Keratinocyte (primary cell): ENCODE results near the gene DIPK1B. TPM values are rescaled to one million over a fixed set of nuclear protein-coding genes. Genes with fewer than 3 reads are reported as not detected.
"Not testable (repeated sequence)": the region's sequence is repeated elsewhere in the genome, so short reads cannot be mapped to it uniquely, and the experiment has no call there.

Experiments
- DNase-seq: peaks from one replicate; pipeline ENCODE4 v3.0.0-alpha.2; 2011; ENCODE audit warnings: low read depth, missing footprints, low spot score
- FAIRE-seq: peaks from 2 replicates; lab custom pipeline; 2011; peaks lifted over from hg19 to GRCh38; lab: Jason Lieb, UNC
- H2AFZ ChIP-seq: 2 replicates; pipeline ENCODE4 v1.6.0; 2012; ENCODE audit warnings: low read length, control low read depth, inconsistent platforms; ENCODE audit not compliant: control insufficient read depth
- H3K27ac ChIP-seq: 2 replicates; pipeline ENCODE4 v1.5.1; 2011; ENCODE audit warnings: low read length; ENCODE audit not compliant: control insufficient read depth, insufficient read depth
- H3K27me3 ChIP-seq: 3 replicates; pipeline ENCODE4 v1.6.0; 2011; ENCODE audit warnings: low read length; ENCODE audit not compliant: control insufficient read depth, insufficient read depth; ENCODE audit errors: extremely low read depth
- H3K36me3 ChIP-seq, 2 experiments: 2 replicates in 1 of 2; 3 replicates in 1 of 2; pipeline ENCODE4 v1.5.1; 2011; ENCODE audit warnings: low read length in 2 of 2, mild to moderate bottlenecking in 1 of 2; ENCODE audit not compliant: control insufficient read depth in 2 of 2, insufficient read depth in 2 of 2; ENCODE audit errors: extremely low read depth in 1 of 2
- H3K4me1 ChIP-seq: 3 replicates; pipeline ENCODE4 v1.5.1; 2011; ENCODE audit warnings: low read length; ENCODE audit not compliant: control insufficient read depth, insufficient read depth; ENCODE audit errors: extremely low read depth
- H3K4me2 ChIP-seq: 3 replicates; pipeline ENCODE4 v1.6.0; 2011; ENCODE audit warnings: low read depth, low read length; ENCODE audit not compliant: control insufficient read depth, insufficient read depth; ENCODE audit errors: extremely low read depth
- H3K4me3 ChIP-seq, 3 experiments: fragments of 200-600 bp in 1 of 3; sonication (generic) in 1 of 3; 2 replicates in 2 of 3; 3 replicates in 1 of 3; pipeline ENCODE4 v1.5.1; 2011 to 2016; ENCODE audit warnings: low read length in 3 of 3, mild to moderate bottlenecking in 3 of 3, control low read depth in 2 of 3, inconsistent platforms in 1 of 3, low read depth in 1 of 3, mixed read lengths in 1 of 3, mixed run types in 1 of 3, moderate library complexity in 1 of 3; ENCODE audit not compliant: control insufficient read depth in 2 of 3, insufficient read depth in 2 of 3; ENCODE audit errors: extremely low read depth in 1 of 3
- H3K79me2 ChIP-seq: 2 replicates; pipeline ENCODE4 v1.6.0; 2012; ENCODE audit warnings: low read length; ENCODE audit not compliant: control insufficient read depth, insufficient read depth
- H3K9ac ChIP-seq: 3 replicates; pipeline ENCODE4 v1.6.0; 2011; ENCODE audit warnings: low read length; ENCODE audit not compliant: control insufficient read depth, insufficient read depth; ENCODE audit errors: extremely low read depth
- H3K9me1 ChIP-seq: 3 replicates; pipeline ENCODE4 v1.6.0; 2011; ENCODE audit warnings: low read length; ENCODE audit not compliant: control insufficient read depth, insufficient read depth; ENCODE audit errors: extremely low read depth
- H3K9me3 ChIP-seq: 2 replicates; pipeline ENCODE4 v1.5.1; 2012; ENCODE audit warnings: low read depth, low read length; ENCODE audit not compliant: control insufficient read depth
- H4K20me1 ChIP-seq: 3 replicates; pipeline ENCODE4 v1.6.0; 2011; ENCODE audit warnings: low read length; ENCODE audit not compliant: control insufficient read depth, insufficient read depth; ENCODE audit errors: extremely low read depth
- CTCF ChIP-seq, 3 experiments: IDR thresholded peaks in 1 of 3; conservative IDR thresholded peaks in 1 of 3; optimal IDR thresholded peaks in 1 of 3; 2 replicates in 2 of 3; 3 replicates in 1 of 3; pipeline versions ENCODE3 to v1.5.1; 2011; ENCODE audit warnings: low read length in 3 of 3, mild to moderate bottlenecking in 3 of 3, moderate library complexity in 2 of 3, control low read depth in 1 of 3, inconsistent platforms in 1 of 3; ENCODE audit not compliant: insufficient read depth in 2 of 3; ENCODE audit errors: extremely low read depth in 1 of 3
- EZH2 ChIP-seq: IDR thresholded peaks from one replicate; pipeline ENCODE4 v1.6.1; 2012; ENCODE audit warnings: inconsistent platforms, mild to moderate bottlenecking, low read length, moderate library complexity
- dilution Hi-C: fragments of 300-500 bp; cut with MboI; formaldehyde crosslinking; loops from one replicate; pipeline ENCODE4 v1.7.0; 2020; ENCODE audit warnings: low sequenced_read_pairs; ENCODE audit not compliant: extremely low pct_ligation_motif_present
- polyA plus RNA-seq, 5 experiments: library from polyadenylated mRNA; depleted of rRNA in 3 of 5; stranded (reverse) in 3 of 5; stranded (forward) in 1 of 5; unstranded in 1 of 5; fragments of >200 nt; gene quantifications; 1 replicate in 1 of 5; 2 replicates in 3 of 5; 3 replicates in 1 of 5; pipeline versions ENCODE4 v1.2.1 to v1.2.3, GENCODE V29; 2011 to 2012; ENCODE audit warnings: missing spikeins in 2 of 5, low read depth in 1 of 5, low replicate concordance in 1 of 5

Gene DIPK1B
- polyA plus RNA-seq, 1 donor (not counting 4 experiments of a cell fraction or from before 2014, with no cell fraction given), result not detected

- dilution Hi-C loops, result no loop called here
- Histone ChIP-seq H3K9me3 (peaks cover 5% of the 10 kb centered on the region), H3K27ac (no peak overlapping the region), H3K79me2 (no peaks in the 10 kb centered on the region), H3K4me2 (no peak overlapping the region), H2AFZ (no peak overlapping the region), H3K4me3 (no peak overlapping the region), H3K27me3 (peaks cover 22% of the 10 kb centered on the region), H3K9ac (no peak overlapping the region), H3K36me3 (no peaks in the 10 kb centered on the region), H3K9me1 (no peaks in the 10 kb centered on the region), H4K20me1 (no peaks in the 10 kb centered on the region), H3K4me1 (no peaks in the 10 kb centered on the region)
- TF ChIP-seq CTCF (optimal IDR thresholded peaks at IDR 0.05 in 1 of 3, IDR thresholded peaks at IDR 0.05 in 1 of 3, conservative IDR thresholded peaks at IDR 0.05 in 1 of 3; ENCODE audit: extremely low read depth in 1 of 3, insufficient read depth in 2 of 3, low read length in 3 of 3) (no peak), EZH2 (no peak)
- no peak for FAIRE-seq
- DNase-seq, result no peak
Observed at GRCh38 chr9:136760424-136760823, 48.1 kb downstream of the DIPK1B start.

- H2AFZ ChIP-seq, H3K27ac ChIP-seq, DNase-seq, H3K9me1 ChIP-seq, H3K4me1 ChIP-seq, H3K4me3 ChIP-seq, dilution Hi-C loops, H3K9me3 ChIP-seq, H3K9ac ChIP-seq, H3K4me2 ChIP-seq, H3K36me3 ChIP-seq, H4K20me1 ChIP-seq, H3K79me2 ChIP-seq: not testable (repeated sequence)
- peak; percentile 60 to 90 (median 69) for TF ChIP-seq CTCF (optimal IDR thresholded peaks at IDR 0.05 in 1 of 3, IDR thresholded peaks at IDR 0.05 in 1 of 3, conservative IDR thresholded peaks at IDR 0.05 in 1 of 3; ENCODE audit: extremely low read depth in 1 of 3, insufficient read depth in 2 of 3, low read length in 3 of 3)
- H3K27me3 ChIP-seq, result peaks cover 22% of the 10 kb centered on the region
- peak; percentile 80 for FAIRE-seq
Observed at GRCh38 chr9:136760834-136761544, 48.6 kb downstream of the DIPK1B start.
